ENCODE data around the gene SRC. TPM values are rescaled to one million over a fixed set of nuclear protein-coding genes. Genes with fewer than 3 reads are reported as not detected.

SRC gene
- total RNA-seq, 1 donor from 2014 or later, result 3.5 TPM

GRCh38 chr20:37351689-37352607, 6.0 kb downstream of the SRC start:
- intact Hi-C loops (cut with micrococcal nuclease), result no loop called here
- Mint-ChIP-seq H3K4me1 (ENCODE audit: low read depth) (no peaks in the 10 kb centered on the region), H3K9me3 (no peaks in the 10 kb centered on the region), H3K4me3 (ENCODE audit: low read depth) (no peak overlapping the region), H3K27me3 (ENCODE audit: low read depth) (no peaks in the 10 kb centered on the region), H3K27ac (no peak overlapping the region), H3K36me3 (ENCODE audit: low read depth) (no peaks in the 10 kb centered on the region)
- DNase-seq (ENCODE audit: low spot score), result no peak

- Mint-ChIP-seq H3K27ac (no peak overlapping the region), H3K9me3 (no peaks in the 10 kb centered on the region), H3K4me1 (ENCODE audit: low read depth) (no peaks in the 10 kb centered on the region), H3K36me3 (ENCODE audit: low read depth) (no peaks in the 10 kb centered on the region), H3K27me3 (ENCODE audit: low read depth) (no peaks in the 10 kb centered on the region), H3K4me3 (ENCODE audit: low read depth) (no peak overlapping the region)
- intact Hi-C loops (cut with micrococcal nuclease), result no loop called here
- no peak for DNase-seq (ENCODE audit: low spot score)
Observed at GRCh38 chr20:37352608-37352980, 6.7 kb downstream of the SRC start.

GRCh38 chr20:37353285-37353849, 7.4 kb downstream of the SRC start:
- H3K9me3 Mint-ChIP-seq, result no peaks in the 10 kb centered on the region
- no peaks in the 10 kb centered on the region for H3K36me3 Mint-ChIP-seq (ENCODE audit: low read depth)
- H3K27me3 Mint-ChIP-seq (ENCODE audit: low read depth), result no peaks in the 10 kb centered on the region
- no peak overlapping the region for H3K27ac Mint-ChIP-seq
- H3K4me3 Mint-ChIP-seq (ENCODE audit: low read depth), result no peak overlapping the region
- intact Hi-C loops (cut with micrococcal nuclease), result no loop called here
- no peaks in the 10 kb centered on the region for H3K4me1 Mint-ChIP-seq (ENCODE audit: low read depth)
- no peak for DNase-seq (ENCODE audit: low spot score)

- no peak for DNase-seq (ENCODE audit: low spot score)
- intact Hi-C loops (cut with micrococcal nuclease), result no loop called here
- no peaks in the 10 kb centered on the region for H3K4me1 Mint-ChIP-seq (ENCODE audit: low read depth)
Observed at GRCh38 chr20:37354210-37355195, 8.6 kb downstream of the SRC start.

GRCh38 chr20:37355252-37356180, 9.6 kb downstream of the SRC start:
- Mint-ChIP-seq H3K27me3 (ENCODE audit: low read depth) (no peaks in the 10 kb centered on the region), H3K36me3 (ENCODE audit: low read depth) (no peaks in the 10 kb centered on the region), H3K4me1 (ENCODE audit: low read depth) (no peaks in the 10 kb centered on the region), H3K4me3 (ENCODE audit: low read depth) (no peak overlapping the region), H3K9me3 (no peaks in the 10 kb centered on the region), H3K27ac (no peak overlapping the region)
- intact Hi-C loops (cut with micrococcal nuclease), result no loop called here
- DNase-seq (ENCODE audit: low spot score), result no peak

More at GRCh38 chr20:37354210-37355195, 8.6 kb downstream of the SRC start:
- H3K27ac Mint-ChIP-seq, result no peak overlapping the region
- H3K4me3 Mint-ChIP-seq (ENCODE audit: low read depth), result no peak overlapping the region
- H3K36me3 Mint-ChIP-seq (ENCODE audit: low read depth), result no peaks in the 10 kb centered on the region
- no peaks in the 10 kb centered on the region for H3K9me3 Mint-ChIP-seq
- H3K27me3 Mint-ChIP-seq (ENCODE audit: low read depth), result no peaks in the 10 kb centered on the region

- intact Hi-C loops (cut with micrococcal nuclease), result no loop called here
- no peaks in the 10 kb centered on the region for H3K4me1 Mint-ChIP-seq (ENCODE audit: low read depth)
- H3K4me3 Mint-ChIP-seq (ENCODE audit: low read depth), result no peak overlapping the region
- H3K27ac Mint-ChIP-seq, result no peak overlapping the region
- no peak for DNase-seq (ENCODE audit: low spot score)
- no peaks in the 10 kb centered on the region for H3K9me3 Mint-ChIP-seq
- H3K27me3 Mint-ChIP-seq (ENCODE audit: low read depth), result no peaks in the 10 kb centered on the region
- no peaks in the 10 kb centered on the region for H3K36me3 Mint-ChIP-seq (ENCODE audit: low read depth)
Observed at GRCh38 chr20:37356387-37356786, 10.4 kb downstream of the SRC start.

GRCh38 chr20:37356961-37357371, 11.0 kb downstream of the SRC start:
- Mint-ChIP-seq H3K36me3 (ENCODE audit: low read depth) (no peaks in the 10 kb centered on the region), H3K9me3 (no peaks in the 10 kb centered on the region), H3K4me3 (ENCODE audit: low read depth) (no peak overlapping the region), H3K27me3 (ENCODE audit: low read depth) (no peaks in the 10 kb centered on the region), H3K4me1 (ENCODE audit: low read depth) (no peaks in the 10 kb centered on the region), H3K27ac (no peak overlapping the region)
- no peak for DNase-seq (ENCODE audit: low spot score)
- intact Hi-C loops (cut with micrococcal nuclease), result no loop called here

- H3K27ac Mint-ChIP-seq, result no peak overlapping the region
- DNase-seq (ENCODE audit: low spot score), result no peak
- H3K27me3 Mint-ChIP-seq (ENCODE audit: low read depth), result no peaks in the 10 kb centered on the region
- H3K4me3 Mint-ChIP-seq (ENCODE audit: low read depth), result no peak overlapping the region
- H3K4me1 Mint-ChIP-seq (ENCODE audit: low read depth), result no peaks in the 10 kb centered on the region
- no peaks in the 10 kb centered on the region for H3K36me3 Mint-ChIP-seq (ENCODE audit: low read depth)
- intact Hi-C loops (cut with micrococcal nuclease), result no loop called here
- no peaks in the 10 kb centered on the region for H3K9me3 Mint-ChIP-seq
Observed at GRCh38 chr20:37357481-37358365, 11.8 kb downstream of the SRC start.

GRCh38 chr20:37358366-37359150, 12.6 kb downstream of the SRC start:
- no peak for DNase-seq (ENCODE audit: low spot score)
- Mint-ChIP-seq H3K9me3 (no peaks in the 10 kb centered on the region), H3K36me3 (ENCODE audit: low read depth) (no peaks in the 10 kb centered on the region), H3K4me3 (ENCODE audit: low read depth) (no peak overlapping the region), H3K27me3 (ENCODE audit: low read depth) (no peaks in the 10 kb centered on the region), H3K27ac (no peak overlapping the region), H3K4me1 (ENCODE audit: low read depth) (no peaks in the 10 kb centered on the region)
- intact Hi-C loops (cut with micrococcal nuclease), result no loop called here

GRCh38 chr20:37359331-37359730, 13.4 kb downstream of the SRC start:
- intact Hi-C loops (cut with micrococcal nuclease), result no loop called here
- no peak overlapping the region for H3K4me3 Mint-ChIP-seq (ENCODE audit: low read depth)
- no peaks in the 10 kb centered on the region for H3K4me1 Mint-ChIP-seq (ENCODE audit: low read depth)

GRCh38 chr20:37359836-37360235, 13.9 kb downstream of the SRC start:
- intact Hi-C loops (cut with micrococcal nuclease), result no loop called here
- Mint-ChIP-seq H3K27ac (no peak overlapping the region), H3K36me3 (ENCODE audit: low read depth) (no peaks in the 10 kb centered on the region)

More at GRCh38 chr20:37359331-37359730, 13.4 kb downstream of the SRC start:
- no peak for DNase-seq (ENCODE audit: low spot score)
- no peaks in the 10 kb centered on the region for H3K27me3 Mint-ChIP-seq (ENCODE audit: low read depth)
- no peaks in the 10 kb centered on the region for H3K9me3 Mint-ChIP-seq
- no peak overlapping the region for H3K27ac Mint-ChIP-seq
- no peaks in the 10 kb centered on the region for H3K36me3 Mint-ChIP-seq (ENCODE audit: low read depth)

More at GRCh38 chr20:37359836-37360235, 13.9 kb downstream of the SRC start:
- no peaks in the 10 kb centered on the region for H3K27me3 Mint-ChIP-seq (ENCODE audit: low read depth)
- no peaks in the 10 kb centered on the region for H3K4me1 Mint-ChIP-seq (ENCODE audit: low read depth)
- no peaks in the 10 kb centered on the region for H3K9me3 Mint-ChIP-seq
- no peak for DNase-seq (ENCODE audit: low spot score)
- no peak overlapping the region for H3K4me3 Mint-ChIP-seq (ENCODE audit: low read depth)
